Choroid plexus epithelial cell (primary cell): ENCODE data around the gene AKR1D1.

Experiments used
- DNase-seq: peaks from one replicate; pipeline ENCODE4 v3.0.0-alpha.2; 2010; ENCODE audit warnings: low read depth
- H3K4me3 ChIP-seq: 2 replicates; pipeline ENCODE4 v1.5.1; 2011; ENCODE audit warnings: low read depth, mild to moderate bottlenecking, control low read depth, low read length, moderate library complexity
- TF ChIP-seq, protein P1 (sequence below): conservative IDR thresholded peaks from 2 replicates; pipeline ENCODE4 v1.5.1; 2011; ENCODE audit warnings: low read depth, mild to moderate bottlenecking, control low read depth, inconsistent platforms, low read length, moderate library complexity

The AKR1D1 gene

DNA sequence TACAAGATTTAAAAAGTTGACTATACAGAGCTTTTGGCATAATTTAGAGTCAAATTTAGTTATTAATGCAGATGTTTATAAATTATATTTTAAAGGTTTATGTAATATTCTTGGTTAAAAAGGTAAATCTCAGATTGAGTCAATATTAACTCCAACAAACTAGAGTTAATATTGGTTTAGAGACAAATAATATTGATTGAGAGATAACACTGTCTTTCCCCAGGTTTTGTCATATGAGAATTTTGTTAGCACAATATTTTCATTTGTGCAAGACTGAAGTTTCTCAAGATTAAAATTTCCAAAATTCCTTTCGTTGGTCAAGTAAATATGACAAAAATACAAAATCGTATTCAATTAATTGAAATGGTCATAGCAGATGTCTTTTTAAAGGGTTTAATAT is 12.9 kb upstream of the AKR1D1 start:
- no peak for DNase-seq
- no peak overlapping the region for H3K4me3 ChIP-seq
- TF ChIP-seq, protein P1, sequence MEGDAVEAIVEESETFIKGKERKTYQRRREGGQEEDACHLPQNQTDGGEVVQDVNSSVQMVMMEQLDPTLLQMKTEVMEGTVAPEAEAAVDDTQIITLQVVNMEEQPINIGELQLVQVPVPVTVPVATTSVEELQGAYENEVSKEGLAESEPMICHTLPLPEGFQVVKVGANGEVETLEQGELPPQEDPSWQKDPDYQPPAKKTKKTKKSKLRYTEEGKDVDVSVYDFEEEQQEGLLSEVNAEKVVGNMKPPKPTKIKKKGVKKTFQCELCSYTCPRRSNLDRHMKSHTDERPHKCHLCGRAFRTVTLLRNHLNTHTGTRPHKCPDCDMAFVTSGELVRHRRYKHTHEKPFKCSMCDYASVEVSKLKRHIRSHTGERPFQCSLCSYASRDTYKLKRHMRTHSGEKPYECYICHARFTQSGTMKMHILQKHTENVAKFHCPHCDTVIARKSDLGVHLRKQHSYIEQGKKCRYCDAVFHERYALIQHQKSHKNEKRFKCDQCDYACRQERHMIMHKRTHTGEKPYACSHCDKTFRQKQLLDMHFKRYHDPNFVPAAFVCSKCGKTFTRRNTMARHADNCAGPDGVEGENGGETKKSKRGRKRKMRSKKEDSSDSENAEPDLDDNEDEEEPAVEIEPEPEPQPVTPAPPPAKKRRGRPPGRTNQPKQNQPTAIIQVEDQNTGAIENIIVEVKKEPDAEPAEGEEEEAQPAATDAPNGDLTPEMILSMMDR: no peak

DNA sequence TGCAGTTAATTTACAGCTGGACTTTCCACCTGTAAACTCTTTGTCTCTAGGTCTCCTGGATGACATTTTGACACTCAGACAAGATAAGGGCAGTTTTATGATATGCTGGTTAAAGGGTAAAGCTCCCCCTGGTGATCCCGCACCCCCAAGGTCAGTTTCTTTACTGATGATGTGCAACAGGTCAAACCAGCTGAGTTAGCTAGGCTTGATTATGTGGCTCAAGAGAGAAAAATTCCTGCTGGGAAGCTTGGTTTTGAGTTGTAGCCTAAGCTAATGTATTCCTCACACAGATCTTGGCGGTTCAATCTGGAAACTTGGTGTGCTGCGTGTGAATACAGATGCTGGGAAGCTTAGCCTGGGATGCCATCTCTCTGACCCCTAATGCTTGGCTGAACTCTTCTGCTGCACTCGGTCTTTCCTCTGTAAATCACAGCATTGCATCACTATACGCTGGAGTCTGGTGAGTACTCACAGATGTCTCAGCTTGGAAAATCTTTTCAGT is 11.4 kb upstream of the AKR1D1 start:
- H3K4me3 ChIP-seq: no peak overlapping the region
- TF ChIP-seq, protein P1: no peak
- DNase-seq: peak; percentile 53

GRCh38 chr7:138065827-138066226 is 10.4 kb upstream of the AKR1D1 start:
- DNase-seq: no peak
- no peak overlapping the region for H3K4me3 ChIP-seq
- TF ChIP-seq, protein P1: no peak

DNA sequence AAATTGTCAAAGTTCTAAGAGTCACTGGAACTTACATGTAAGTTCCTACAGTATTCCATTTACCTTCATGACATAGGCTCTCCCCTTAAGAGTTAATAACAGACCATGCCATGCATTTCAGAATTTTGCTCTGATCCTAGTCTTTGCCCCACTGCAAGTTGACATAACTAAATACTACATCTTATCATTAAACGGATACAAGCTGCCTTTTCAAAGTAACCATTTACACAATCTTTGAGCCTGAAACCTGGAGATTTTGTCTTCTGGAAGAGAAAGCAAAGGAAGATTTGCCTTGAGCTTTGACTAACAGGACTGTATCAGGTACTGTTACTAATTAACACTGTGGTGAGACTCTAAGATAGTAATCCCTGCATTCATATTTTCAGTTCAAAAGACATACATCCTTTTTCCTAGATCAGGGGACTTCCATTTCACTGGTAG is 9.3 kb upstream of the AKR1D1 start:
- no peak overlapping the region for H3K4me3 ChIP-seq
- DNase-seq: no peak
- TF ChIP-seq, protein P1: no peak

DNA sequence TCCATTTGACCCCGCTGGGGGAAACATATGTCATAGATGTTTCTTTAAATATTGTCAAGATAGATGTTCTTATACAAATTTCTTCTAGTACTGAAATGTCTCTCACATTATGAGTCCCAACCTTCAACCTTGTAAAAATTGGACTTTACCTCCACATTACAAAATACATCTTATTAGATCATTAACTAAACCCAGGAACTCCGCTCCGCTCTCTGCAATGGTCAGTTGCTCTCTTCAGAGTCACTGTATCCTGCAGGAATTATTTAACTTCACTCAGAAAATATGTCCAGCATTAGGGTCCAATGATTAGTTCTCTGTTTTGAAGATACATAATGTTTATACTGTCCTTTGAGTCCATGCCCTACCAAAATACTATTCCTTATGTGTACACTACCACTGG is 8.5 kb upstream of the AKR1D1 start:
- no peak for DNase-seq
- no peak overlapping the region for H3K4me3 ChIP-seq
- TF ChIP-seq, protein P1: no peak

GRCh38 chr7:138070908-138071307 is 5.4 kb upstream of the AKR1D1 start:
- no peak for DNase-seq
- TF ChIP-seq, protein P1: no peak
- H3K4me3 ChIP-seq: no peak overlapping the region

DNA sequence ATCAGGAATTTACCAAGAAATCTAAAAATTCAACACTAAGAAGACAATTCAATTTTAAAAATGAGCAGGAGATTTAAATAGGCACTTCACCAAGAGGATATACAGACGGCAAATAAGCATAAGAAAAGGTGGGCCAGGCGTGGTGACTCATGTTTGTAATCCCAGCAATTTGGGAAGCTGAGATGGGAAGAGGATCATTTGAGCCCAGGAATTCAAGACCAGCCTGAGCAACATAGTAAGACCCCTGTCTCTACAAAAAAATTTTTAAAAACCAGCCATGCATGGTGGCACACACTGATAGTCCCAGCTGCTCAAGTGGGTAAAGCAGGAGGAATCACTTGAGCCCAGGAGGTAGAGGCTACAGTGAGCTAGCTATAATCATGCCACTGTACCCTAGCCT is 3.5 kb upstream of the AKR1D1 start:
- no peak overlapping the region for H3K4me3 ChIP-seq
- TF ChIP-seq, protein P1: no peak
- no peak for DNase-seq
